Fibroblast of lung (primary cell): ENCODE results near the gene TMEM150A.

Source experiments
- EZH2 ChIP-seq: IDR thresholded peaks from 2 replicates; pipeline ENCODE4 v1.5.1; 2012; ENCODE audit warnings: low read length, control low read depth, mild to moderate bottlenecking; ENCODE audit errors: missing control alignments
- TF ChIP-seq, protein P1 (sequence below), 2 donors: IDR thresholded peaks in 1 of 2; conservative IDR thresholded peaks in 1 of 2; 1 replicate in 1 of 2; 2 replicates in 1 of 2; pipeline ENCODE4 v1.5.1; 2011 to 2012; ENCODE audit warnings: low read length in 2 of 2, control low read depth in 1 of 2, inconsistent platforms in 1 of 2, low read depth in 1 of 2, mild to moderate bottlenecking in 1 of 2

DNA sequence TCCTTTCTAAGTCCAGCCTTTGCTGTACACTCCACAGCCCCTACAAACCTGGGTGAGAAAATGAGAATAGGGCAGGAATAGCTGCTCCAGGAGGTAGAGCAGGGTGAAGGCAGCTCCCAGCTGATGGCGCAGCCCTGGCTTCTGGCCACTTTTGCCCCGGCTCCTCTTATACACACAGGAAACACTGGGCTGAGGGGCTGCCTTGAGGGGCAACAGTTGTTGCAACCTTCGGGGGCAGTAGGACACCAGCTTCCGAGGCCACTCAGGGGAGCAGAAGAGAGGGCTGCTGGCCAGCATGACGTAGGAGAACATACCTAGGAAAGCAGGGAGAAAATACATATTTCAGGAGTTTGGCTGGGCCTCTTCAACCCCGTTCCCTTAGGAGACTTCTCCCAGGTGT, 49.3 kb downstream of the TMEM150A start:
- TF ChIP-seq, protein P1, sequence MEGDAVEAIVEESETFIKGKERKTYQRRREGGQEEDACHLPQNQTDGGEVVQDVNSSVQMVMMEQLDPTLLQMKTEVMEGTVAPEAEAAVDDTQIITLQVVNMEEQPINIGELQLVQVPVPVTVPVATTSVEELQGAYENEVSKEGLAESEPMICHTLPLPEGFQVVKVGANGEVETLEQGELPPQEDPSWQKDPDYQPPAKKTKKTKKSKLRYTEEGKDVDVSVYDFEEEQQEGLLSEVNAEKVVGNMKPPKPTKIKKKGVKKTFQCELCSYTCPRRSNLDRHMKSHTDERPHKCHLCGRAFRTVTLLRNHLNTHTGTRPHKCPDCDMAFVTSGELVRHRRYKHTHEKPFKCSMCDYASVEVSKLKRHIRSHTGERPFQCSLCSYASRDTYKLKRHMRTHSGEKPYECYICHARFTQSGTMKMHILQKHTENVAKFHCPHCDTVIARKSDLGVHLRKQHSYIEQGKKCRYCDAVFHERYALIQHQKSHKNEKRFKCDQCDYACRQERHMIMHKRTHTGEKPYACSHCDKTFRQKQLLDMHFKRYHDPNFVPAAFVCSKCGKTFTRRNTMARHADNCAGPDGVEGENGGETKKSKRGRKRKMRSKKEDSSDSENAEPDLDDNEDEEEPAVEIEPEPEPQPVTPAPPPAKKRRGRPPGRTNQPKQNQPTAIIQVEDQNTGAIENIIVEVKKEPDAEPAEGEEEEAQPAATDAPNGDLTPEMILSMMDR (conservative IDR thresholded peaks at IDR 0.05 in 1 of 2, IDR thresholded peaks at IDR 0.05 in 1 of 2; ENCODE audit: low read depth in 1 of 2, low read length in 2 of 2) = no peak
- no peak for TF ChIP-seq EZH2
